ENCODE data around the gene EFS.

- no peak for TF ChIP-seq EZH2 (IDR thresholded peaks at IDR 0.05; ENCODE audit: borderline replicate concordance, insufficient read depth, low read depth, low read length, poor library complexity, severe bottlenecking)
- TF ChIP-seq, protein P1, sequence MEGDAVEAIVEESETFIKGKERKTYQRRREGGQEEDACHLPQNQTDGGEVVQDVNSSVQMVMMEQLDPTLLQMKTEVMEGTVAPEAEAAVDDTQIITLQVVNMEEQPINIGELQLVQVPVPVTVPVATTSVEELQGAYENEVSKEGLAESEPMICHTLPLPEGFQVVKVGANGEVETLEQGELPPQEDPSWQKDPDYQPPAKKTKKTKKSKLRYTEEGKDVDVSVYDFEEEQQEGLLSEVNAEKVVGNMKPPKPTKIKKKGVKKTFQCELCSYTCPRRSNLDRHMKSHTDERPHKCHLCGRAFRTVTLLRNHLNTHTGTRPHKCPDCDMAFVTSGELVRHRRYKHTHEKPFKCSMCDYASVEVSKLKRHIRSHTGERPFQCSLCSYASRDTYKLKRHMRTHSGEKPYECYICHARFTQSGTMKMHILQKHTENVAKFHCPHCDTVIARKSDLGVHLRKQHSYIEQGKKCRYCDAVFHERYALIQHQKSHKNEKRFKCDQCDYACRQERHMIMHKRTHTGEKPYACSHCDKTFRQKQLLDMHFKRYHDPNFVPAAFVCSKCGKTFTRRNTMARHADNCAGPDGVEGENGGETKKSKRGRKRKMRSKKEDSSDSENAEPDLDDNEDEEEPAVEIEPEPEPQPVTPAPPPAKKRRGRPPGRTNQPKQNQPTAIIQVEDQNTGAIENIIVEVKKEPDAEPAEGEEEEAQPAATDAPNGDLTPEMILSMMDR (IDR thresholded peaks at IDR 0.05): no peak
Observed at GRCh38 chr14:23385244-23385641, 20.3 kb upstream of the EFS start.

Data from B cell (primary cell).